Activated naive CD4-positive, alpha-beta T cell treated with anti-CD3 and anti-CD28 coated beads for 36 hours (primary cell): ENCODE data around the gene ZNF785. TPM values are rescaled to one million over a fixed set of nuclear protein-coding genes. Genes with fewer than 3 reads are reported as not detected.

Experiments
- CTCF ChIA-PET: fragments of 350-600 bp; sonication (Branson Sonifier 250); formaldehyde crosslinking; loops from one replicate; lab custom pipeline; 2021; ENCODE audit warnings: antibody characterized with exemption; lab: Charles Lee
- DNase-seq: peaks from one replicate; pipeline ENCODE4 v3.0.0-alpha.2; 2020
- H3K27ac Mint-ChIP-seq: one replicate; pipeline ENCODE4 v1.8.0; 2021; ENCODE audit warnings: mild to moderate bottlenecking, mixed read lengths
- H3K27me3 Mint-ChIP-seq: one replicate; pipeline ENCODE4 v1.8.0; 2021; ENCODE audit warnings: low read depth, mixed read lengths
- H3K36me3 Mint-ChIP-seq: one replicate; pipeline ENCODE4 v1.8.0; 2021; ENCODE audit warnings: low read depth, mixed read lengths
- H3K4me1 Mint-ChIP-seq: one replicate; pipeline ENCODE4 v1.8.0; 2021; ENCODE audit warnings: low read depth, mixed read lengths
- H3K4me3 Mint-ChIP-seq: one replicate; pipeline ENCODE4 v1.8.0; 2021; ENCODE audit warnings: mild to moderate bottlenecking, moderate library complexity, mixed read lengths
- H3K9me3 Mint-ChIP-seq: one replicate; pipeline ENCODE4 v1.8.0; 2021; ENCODE audit warnings: mixed read lengths
- intact Hi-C: fragments of 100-400 bp; cut with micrococcal nuclease; formaldehyde crosslinking; loops from one replicate; pipeline ENCODE4 v1.15.1; 2023
- total RNA-seq, 2 experiments: library from RNA; stranded (reverse); gene quantifications; one replicate each; pipeline ENCODE4 v1.2.3, GENCODE V29; 2021

Gene ZNF785
- total RNA-seq, 2 experiments from 2014 or later = 11.9 to 13.2 TPM

- Mint-ChIP-seq H3K4me1 (peaks cover 27% of the 10 kb centered on the region), H3K27ac (peak overlapping the region; percentile 90), H3K9me3 (no peaks in the 10 kb centered on the region), H3K36me3 (peaks cover 19% of the 10 kb centered on the region), H3K27me3 (no peaks in the 10 kb centered on the region), H3K4me3 (peak overlapping the region; percentile 84)
- CTCF ChIA-PET = interaction anchor here (0.8 to 2.8 kb wide), 7 partner anchors 9 to 110 kb away, joined by 3 to 17 read pairs (median 4); no protein-coding TSS in a partner anchor
- DNase-seq = no peak
- intact Hi-C loops = loop anchor here (1.0 to 10.0 kb wide), 5 partner anchors 13 to 366 kb away; partner anchors contain the start of genes FBXL19, SRCAP, ZNF747 and ZNF785
Observed at GRCh38 chr16:30558789-30559377, 26.6 kb downstream of the ZNF785 start.

- no peaks in the 10 kb centered on the region for H3K27me3 Mint-ChIP-seq
- intact Hi-C loops = loop anchor here (1.0 to 10.0 kb wide), 5 partner anchors 14 to 367 kb away; partner anchors contain the start of genes FBXL19, SRCAP, ZNF747 and ZNF785
- no peaks in the 10 kb centered on the region for H3K9me3 Mint-ChIP-seq
- peaks cover 34% of the 10 kb centered on the region for H3K4me1 Mint-ChIP-seq
- H3K36me3 Mint-ChIP-seq = peaks cover 23% of the 10 kb centered on the region
- peak; percentile 99 for DNase-seq
- peak within 1 kb of the TSS; percentile 84 for H3K4me3 Mint-ChIP-seq
- CTCF ChIA-PET = interaction anchor here (0.8 to 2.8 kb wide), 7 partner anchors 10 to 109 kb away, joined by 3 to 17 read pairs (median 4); no protein-coding TSS in a partner anchor
- peak within 1 kb of the TSS; percentile 90 for H3K27ac Mint-ChIP-seq
Observed at GRCh38 chr16:30557957-30558788, 27.3 kb downstream of the ZNF785 start, which contains the start of gene ZNF764. Gene ZNF764 (minus strand): TSS chr16:30558374. CDS start chr16:30558182, 192 bp downstream.

DNA sequence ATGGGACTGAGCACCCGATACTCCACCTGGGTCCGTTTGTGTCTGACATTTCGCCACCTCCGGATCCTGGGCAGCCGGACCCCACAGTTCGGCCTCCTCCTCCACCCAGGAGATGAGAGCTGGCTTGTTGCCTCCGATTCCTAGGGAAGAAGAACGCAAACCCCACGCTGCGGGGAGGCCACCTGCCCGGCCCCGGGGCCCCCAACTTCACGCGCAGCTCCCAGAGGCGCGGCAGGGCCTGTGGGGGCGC lies 27.9 kb downstream of the ZNF785 start:
- CTCF ChIA-PET = interaction anchor here (0.7 to 2.8 kb wide), 6 partner anchors 11 to 108 kb away, joined by 3 to 17 read pairs (median 8); no protein-coding TSS in a partner anchor
- H3K4me1 Mint-ChIP-seq = peaks cover 39% of the 10 kb centered on the region
- peak overlapping the region; percentile 84 for H3K4me3 Mint-ChIP-seq
- no peak for DNase-seq
- H3K9me3 Mint-ChIP-seq = no peaks in the 10 kb centered on the region
- peaks cover 24% of the 10 kb centered on the region for H3K36me3 Mint-ChIP-seq
- peak overlapping the region; percentile 90 for H3K27ac Mint-ChIP-seq
- intact Hi-C loops = loop anchor here (10.0 kb wide), 2 partner anchors 137 to 367 kb away; partner anchors contain the start of genes FBXL19 and SRCAP
- H3K27me3 Mint-ChIP-seq = no peaks in the 10 kb centered on the region

GRCh38 chr16:30556125-30556473 lies 29.4 kb downstream of the ZNF785 start:
- Mint-ChIP-seq H3K27me3 (no peaks in the 10 kb centered on the region), H3K9me3 (no peaks in the 10 kb centered on the region)
- intact Hi-C loops = loop anchor here (10.0 kb wide), 2 partner anchors 139 to 369 kb away; partner anchors contain the start of genes FBXL19 and SRCAP

GRCh38 chr16:30555315-30556124 lies 30.0 kb downstream of the ZNF785 start:
- Mint-ChIP-seq H3K36me3 (peaks cover 28% of the 10 kb centered on the region), H3K9me3 (no peaks in the 10 kb centered on the region), H3K27me3 (no peaks in the 10 kb centered on the region), H3K27ac (peak overlapping the region; percentile 74), H3K4me1 (peaks cover 52% of the 10 kb centered on the region), H3K4me3 (no peak overlapping the region)
- no peak for DNase-seq
- intact Hi-C loops = loop anchor here (10.0 kb wide), 2 partner anchors 139 to 369 kb away; partner anchors contain the start of genes FBXL19 and SRCAP
- CTCF ChIA-PET = no interaction called here

More at GRCh38 chr16:30556125-30556473, 29.4 kb downstream of the ZNF785 start:
- H3K36me3 Mint-ChIP-seq = peaks cover 28% of the 10 kb centered on the region
- no peak for DNase-seq
- CTCF ChIA-PET = no interaction called here
- H3K27ac Mint-ChIP-seq = peak overlapping the region; percentile 74
- H3K4me3 Mint-ChIP-seq = peak overlapping the region; percentile 59
- H3K4me1 Mint-ChIP-seq = peaks cover 51% of the 10 kb centered on the region

DNA sequence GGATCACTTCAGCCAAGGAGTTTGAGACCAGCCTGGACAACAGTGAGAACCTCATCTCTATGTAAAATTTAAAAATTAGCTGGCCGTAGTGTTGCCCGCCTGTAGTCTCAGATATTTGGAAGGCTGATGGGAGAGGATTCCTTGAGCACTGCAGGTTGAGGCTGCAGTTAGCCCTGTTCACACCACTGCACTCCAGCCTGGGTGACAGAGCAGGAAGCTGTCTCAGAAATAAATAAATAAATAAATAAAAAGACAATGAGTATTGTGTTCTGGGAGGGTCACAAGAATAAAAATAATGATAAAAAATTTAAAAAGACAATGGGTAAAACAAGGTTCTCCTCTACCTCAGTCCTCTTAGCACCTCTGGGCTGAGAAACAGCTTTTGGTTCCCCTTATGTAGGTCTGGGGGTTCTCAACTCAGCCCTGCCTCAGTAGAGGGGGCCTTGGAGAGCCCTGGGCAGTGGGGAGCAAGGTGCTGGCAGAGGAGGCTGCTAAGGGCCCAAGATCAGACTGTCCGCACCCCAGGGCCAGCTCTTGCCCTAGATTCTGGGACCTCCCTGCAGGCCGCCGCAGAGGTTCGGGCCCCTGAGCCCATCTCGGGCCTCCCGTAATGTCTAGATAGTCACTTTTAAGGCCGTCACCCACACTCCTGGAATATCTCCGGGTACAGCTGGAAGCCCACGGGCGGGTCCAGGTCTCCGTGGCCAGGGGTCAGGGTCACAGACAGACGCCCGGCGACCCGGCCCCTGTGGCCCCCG lies 30.8 kb downstream of the ZNF785 start:
- intact Hi-C loops = loop anchor here (5.0 to 10.0 kb wide), 3 partner anchors 82 to 370 kb away; partner anchors contain the start of genes FBXL19, ITGAL and SRCAP
- H3K36me3 Mint-ChIP-seq = peaks cover 28% of the 10 kb centered on the region
- DNase-seq = no peak
- H3K4me1 Mint-ChIP-seq = peaks cover 52% of the 10 kb centered on the region
- no peak overlapping the region for H3K4me3 Mint-ChIP-seq
- H3K27me3 Mint-ChIP-seq = no peaks in the 10 kb centered on the region
- CTCF ChIA-PET = interaction anchor here (1.0 to 2.2 kb wide), 2 partner anchors 19 to 75 kb away, joined by 3 to 9 read pairs; no protein-coding TSS in a partner anchor
- H3K9me3 Mint-ChIP-seq = no peaks in the 10 kb centered on the region
- H3K27ac Mint-ChIP-seq = no peak overlapping the region

DNA sequence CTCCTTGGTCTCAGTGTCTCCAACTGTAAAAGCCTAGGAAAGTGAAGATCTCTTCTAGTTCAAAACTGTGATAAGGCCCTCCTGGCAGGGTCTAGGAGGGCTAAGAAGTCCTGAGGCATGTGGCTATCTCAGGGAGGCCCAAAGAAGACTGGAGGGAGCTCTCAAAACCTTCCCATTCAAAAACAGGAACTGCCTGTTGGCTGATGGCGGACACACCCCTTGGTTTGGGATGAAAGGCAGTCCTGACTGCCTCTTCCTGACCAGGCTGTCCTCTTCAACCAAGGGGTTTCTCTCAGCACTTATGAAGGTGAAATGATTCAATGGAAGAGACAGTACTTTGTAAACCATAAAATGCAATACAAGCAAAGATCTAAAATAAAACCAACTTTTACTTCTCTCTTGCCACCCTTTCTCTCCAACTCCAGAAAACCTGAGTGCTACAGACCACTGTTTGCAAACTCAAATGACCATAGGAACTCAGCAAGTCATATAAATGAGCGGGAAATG lies 32.1 kb downstream of the ZNF785 start:
- Mint-ChIP-seq H3K4me3 (no peak overlapping the region), H3K36me3 (peaks cover 28% of the 10 kb centered on the region), H3K4me1 (peaks cover 57% of the 10 kb centered on the region), H3K9me3 (no peaks in the 10 kb centered on the region), H3K27me3 (no peaks in the 10 kb centered on the region), H3K27ac (peak overlapping the region; percentile 94)
- intact Hi-C loops = loop anchor here (5.0 to 10.0 kb wide), 3 partner anchors 81 to 371 kb away; partner anchors contain the start of genes FBXL19, ITGAL and SRCAP
- DNase-seq = no peak
- CTCF ChIA-PET = interaction anchor here (1.0 to 2.2 kb wide), 3 partner anchors 18 to 76 kb away, joined by 3 to 9 read pairs (median 7); no protein-coding TSS in a partner anchor

- DNase-seq = no peak
- H3K4me3 Mint-ChIP-seq = no peak overlapping the region
- H3K27me3 Mint-ChIP-seq = no peaks in the 10 kb centered on the region
- no peaks in the 10 kb centered on the region for H3K9me3 Mint-ChIP-seq
- peaks cover 28% of the 10 kb centered on the region for H3K36me3 Mint-ChIP-seq
- intact Hi-C loops = loop anchor here (5.0 to 10.0 kb wide), 3 partner anchors 81 to 372 kb away; partner anchors contain the start of genes FBXL19, ITGAL and SRCAP
- peaks cover 57% of the 10 kb centered on the region for H3K4me1 Mint-ChIP-seq
- CTCF ChIA-PET = interaction anchor here (2.1 to 2.2 kb wide), 2 partner anchors 17 to 45 kb away, joined by 7 to 9 read pairs; no protein-coding TSS in a partner anchor
- H3K27ac Mint-ChIP-seq = peak overlapping the region; percentile 94
Observed at GRCh38 chr16:30552956-30553355, 32.5 kb downstream of the ZNF785 start.

GRCh38 chr16:30551781-30552180 lies 33.7 kb downstream of the ZNF785 start:
- peaks cover 25% of the 10 kb centered on the region for H3K36me3 Mint-ChIP-seq
- no peaks in the 10 kb centered on the region for H3K27me3 Mint-ChIP-seq
- DNase-seq = peak; percentile 74
- CTCF ChIA-PET = interaction anchor here (0.5 to 2.1 kb wide), 6 partner anchors 11 to 714 kb away, joined by 3 to 7 read pairs (median 3); partner anchors contain the start of gene ZNF747
- intact Hi-C loops = loop anchor here (1.0 to 10.0 kb wide), 5 partner anchors 16 to 373 kb away; partner anchors contain the start of genes FBXL19, ITGAL and SRCAP
- H3K4me1 Mint-ChIP-seq = peaks cover 57% of the 10 kb centered on the region
- peak overlapping the region; percentile 21 for H3K4me3 Mint-ChIP-seq
- no peaks in the 10 kb centered on the region for H3K9me3 Mint-ChIP-seq
- peak overlapping the region; percentile 94 for H3K27ac Mint-ChIP-seq

DNA sequence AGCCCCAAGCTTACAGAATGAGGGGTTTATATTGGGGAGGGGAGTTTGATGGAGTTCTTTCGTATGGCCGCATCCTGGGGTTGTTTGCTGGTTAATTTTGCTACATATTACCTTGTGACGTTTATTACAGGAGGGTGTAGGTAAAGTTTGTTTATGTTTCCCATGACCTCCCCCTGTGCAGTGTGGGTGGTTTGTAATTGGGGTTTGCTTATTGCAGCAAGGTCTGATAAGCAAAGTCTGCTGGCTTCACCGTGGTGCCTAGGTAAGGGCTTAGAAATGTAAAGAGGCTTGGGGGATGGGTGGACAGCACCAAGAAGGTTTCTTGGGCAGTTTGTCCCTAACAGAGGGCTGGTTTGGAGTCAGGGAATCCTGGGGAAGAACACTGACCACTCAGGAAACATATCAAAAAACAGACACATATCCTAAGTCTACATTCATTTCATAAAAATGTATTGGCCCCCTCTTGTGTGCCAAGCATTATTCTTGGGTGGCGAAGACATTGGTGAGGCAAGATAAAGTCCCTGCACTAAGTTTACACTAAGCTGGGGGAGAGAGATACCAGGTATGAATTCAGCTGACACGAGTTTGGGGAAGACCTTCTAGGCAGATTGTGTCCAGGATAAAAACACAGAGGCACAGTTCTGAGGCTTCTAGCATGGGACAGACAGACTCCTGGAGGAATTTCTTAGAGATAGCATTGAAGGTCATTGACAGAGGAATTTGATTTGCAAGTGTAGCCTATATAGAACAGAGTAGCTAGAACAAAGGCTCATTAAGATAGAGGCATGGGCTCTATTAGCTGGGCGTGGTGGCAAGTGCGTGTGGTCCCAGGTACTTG lies 36.9 kb downstream of the ZNF785 start:
- intact Hi-C loops = no loop called here
- peaks cover 7% of the 10 kb centered on the region for H3K36me3 Mint-ChIP-seq
- CTCF ChIA-PET = interaction anchor here (1.0 kb wide), 1 partner anchor 67 kb away, joined by 3 read pairs; no protein-coding TSS in a partner anchor
- H3K4me1 Mint-ChIP-seq = peaks cover 41% of the 10 kb centered on the region
- H3K27ac Mint-ChIP-seq = no peak overlapping the region
- DNase-seq = no peak
- H3K4me3 Mint-ChIP-seq = no peak overlapping the region
- H3K9me3 Mint-ChIP-seq = no peaks in the 10 kb centered on the region
- no peaks in the 10 kb centered on the region for H3K27me3 Mint-ChIP-seq
